ENCODE data around the gene SERINC1. TPM values are rescaled to one million over a fixed set of nuclear protein-coding genes. Genes with fewer than 3 reads are reported as not detected.

Gene SERINC1
- total and polyA plus RNA-seq, 9 of the 15 experiments (the other 6 are each of a cell fraction or from before 2014, with no cell fraction given) = 28.8 to 64.6 (median 39.7) TPM

DNA sequence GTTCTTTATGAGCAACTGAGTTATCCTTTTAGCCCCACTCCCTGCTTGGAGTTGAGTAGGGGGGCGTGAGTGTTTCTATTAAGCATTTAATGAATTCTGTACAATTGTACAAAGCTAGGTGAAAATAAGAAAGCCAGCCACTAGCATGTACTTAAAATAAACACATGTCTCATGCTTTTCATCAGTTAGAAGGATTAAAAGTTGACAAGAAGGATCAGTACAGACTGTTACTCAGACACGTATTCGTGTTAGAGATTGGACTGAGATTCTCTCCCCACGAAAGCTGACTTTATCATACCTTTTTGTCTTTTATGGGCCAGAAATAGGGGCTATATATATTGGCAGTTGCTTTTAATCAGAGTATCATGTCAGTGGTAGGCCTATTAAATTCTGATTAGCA is 70.5 kb downstream of the SERINC1 start:
- no peaks in the 10 kb centered on the region for H3K27me3 ChIP-seq (ENCODE audit: control insufficient read depth in 2 of 2, insufficient read depth in 2 of 2, low read length in 2 of 2)
- H3K4me1 ChIP-seq (replicated peaks in 1 of 2; ENCODE audit: control insufficient read depth in 2 of 2, insufficient read depth in 2 of 2, low read length in 2 of 2) = peaks cover 10 to 11% of the 10 kb centered on the region in 2 experiments; a peak in 3 of 5 replicates
- H3K9me1 ChIP-seq (ENCODE audit: control insufficient read depth, insufficient read depth, low read length) = no peaks in the 10 kb centered on the region
- no peak overlapping the region for H2AFZ ChIP-seq (ENCODE audit: low read depth, low read length)
- FAIRE-seq (no peak), DNase-seq (ENCODE audit: extremely low read depth in 1 of 4, low spot score in 3 of 4) (no peak), ATAC-seq (no peak)
- H3K9me3 ChIP-seq (replicated peaks; ENCODE audit: control insufficient read depth, insufficient read depth, low read depth, low read length) = no peaks in the 10 kb centered on the region
- POLR2A ChIA-PET = interaction anchor here (0.8 to 1.8 kb wide), 3 partner anchors 11 to 65 kb away, joined by 3 to 4 read pairs (median 3); no protein-coding TSS in a partner anchor
- CTCF ChIA-PET (ENCODE audit: low intra/inter-chr PET ratio) = no interaction called here
- peaks cover 14% of the 10 kb centered on the region; the same call in 2 of the 3 replicates for H3K36me3 ChIP-seq (ENCODE audit: control insufficient read depth, insufficient read depth, low read length)
- peak overlapping the region; percentile 89; the same call in 1 of the 2 replicates for H3K4me3 ChIP-seq
- H3K4me2 ChIP-seq (ENCODE audit: insufficient read depth, low read length) = peak overlapping the region; percentile 91
- H3K27ac ChIP-seq (ENCODE audit: extremely low read depth, low read depth, low read length) = no peak overlapping the region
- 23% methylated on average over 4 of the region's 4 CpGs for WGBS (ENCODE audit: insufficient coverage, low coverage, missing lambda C conversion rate)
- no TSS peak for BruUV-seq (replicated peaks)
- in situ Hi-C loops (cut with MboI) (no loop called here), intact Hi-C loops (cut with micrococcal nuclease) (loop anchor here (5.0 kb wide), 1 partner anchor 311 kb away; no protein-coding TSS in a partner anchor)
- H4K20me1 ChIP-seq (replicated peaks; ENCODE audit: control insufficient read depth, insufficient read depth, low read length) = peaks cover 5% of the 10 kb centered on the region; the same call in 1 of the 2 replicates
- peak overlapping the region in 1 of 2 experiments; percentile 94; a peak in 2 of 4 replicates for H3K9ac ChIP-seq (ENCODE audit: insufficient read depth in 1 of 2, low read depth in 2 of 2, low read length in 2 of 2)
- peaks cover 67% of the 10 kb centered on the region for H3K79me2 ChIP-seq (ENCODE audit: control insufficient read depth, insufficient read depth, low read length)
- TF ChIP-seq FOSL1 (tag; conservative IDR thresholded peaks at IDR 0.05) (no peak), KDM4B (IDR thresholded peaks at IDR 0.05; ENCODE audit: borderline replicate concordance in 2 of 2, low read depth in 1 of 2) (no peak), JUNB (CRISPR knock-in tag; conservative IDR thresholded peaks at IDR 0.05) (no peak), JUND (IDR thresholded peaks at IDR 0.05; ENCODE audit: borderline replicate concordance, low read depth, low read length) (no peak), JUND (tag; IDR thresholded peaks at IDR 0.05; ENCODE audit: borderline replicate concordance, low read depth, low read length) (no peak), HINFP (tag; conservative IDR thresholded peaks at IDR 0.05; ENCODE audit: low read depth) (no peak), E2F5 (CRISPR knock-in tag; IDR thresholded peaks at IDR 0.05) (no peak), HNRNPH1 (optimal IDR thresholded peaks at IDR 0.05; ENCODE audit: low read depth, low read length) (no peak), HNRNPLL (IDR thresholded peaks at IDR 0.05; ENCODE audit: low read depth, low read length, poor library complexity, severe bottlenecking) (no peak), MTA1 (IDR thresholded peaks at IDR 0.05; ENCODE audit: borderline replicate concordance) (no peak), ZNF212 (CRISPR knock-in tag; IDR thresholded peaks at IDR 0.05) (no peak), ZNF184 (CRISPR knock-in tag; IDR thresholded peaks at IDR 0.05) (no peak), NFRKB (IDR thresholded peaks at IDR 0.05; ENCODE audit: low read depth) (no peak), CHD4 (IDR thresholded peaks at IDR 0.05; ENCODE audit: insufficient read depth, insufficient replicate concordance, low read depth, low read length, poor library complexity, severe bottlenecking) (no peak), ZNF444 (CRISPR knock-in tag; IDR thresholded peaks at IDR 0.05) (no peak), CAMTA2 (CRISPR knock-in tag; conservative IDR thresholded peaks at IDR 0.05) (no peak), SMARCC2 (IDR thresholded peaks at IDR 0.05; ENCODE audit: low read depth) (no peak)
- TF ChIP-seq, protein P1, sequence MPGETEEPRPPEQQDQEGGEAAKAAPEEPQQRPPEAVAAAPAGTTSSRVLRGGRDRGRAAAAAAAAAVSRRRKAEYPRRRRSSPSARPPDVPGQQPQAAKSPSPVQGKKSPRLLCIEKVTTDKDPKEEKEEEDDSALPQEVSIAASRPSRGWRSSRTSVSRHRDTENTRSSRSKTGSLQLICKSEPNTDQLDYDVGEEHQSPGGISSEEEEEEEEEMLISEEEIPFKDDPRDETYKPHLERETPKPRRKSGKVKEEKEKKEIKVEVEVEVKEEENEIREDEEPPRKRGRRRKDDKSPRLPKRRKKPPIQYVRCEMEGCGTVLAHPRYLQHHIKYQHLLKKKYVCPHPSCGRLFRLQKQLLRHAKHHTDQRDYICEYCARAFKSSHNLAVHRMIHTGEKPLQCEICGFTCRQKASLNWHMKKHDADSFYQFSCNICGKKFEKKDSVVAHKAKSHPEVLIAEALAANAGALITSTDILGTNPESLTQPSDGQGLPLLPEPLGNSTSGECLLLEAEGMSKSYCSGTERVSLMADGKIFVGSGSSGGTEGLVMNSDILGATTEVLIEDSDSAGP (CRISPR knock-in tag; IDR thresholded peaks at IDR 0.05) = no peak
- TF ChIP-seq, protein P2, sequence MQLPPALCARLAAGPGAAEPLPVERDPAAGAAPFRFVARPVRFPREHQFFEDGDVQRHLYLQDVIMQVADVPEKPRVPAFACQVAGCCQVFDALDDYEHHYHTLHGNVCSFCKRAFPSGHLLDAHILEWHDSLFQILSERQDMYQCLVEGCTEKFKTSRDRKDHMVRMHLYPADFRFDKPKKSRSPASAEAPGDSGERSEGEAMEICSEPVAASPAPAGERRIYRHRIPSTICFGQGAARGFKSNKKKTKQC (CRISPR knock-in tag; IDR thresholded peaks at IDR 0.05) = no peak
